MCF 10A (cell line): ENCODE data around the gene CMBL. TPM values are rescaled to one million over a fixed set of nuclear protein-coding genes. Genes with fewer than 3 reads are reported as not detected.
A peak's percentile ranks its signal among the peaks of the same experiment; 100 is the strongest.

Experiments
- BruUV-seq: library from RNA; stranded (reverse); fragments of 400-500 nt; replicated peaks from 2 replicates; lab custom pipeline; 2021; lab: Mats Ljungman, UMichigan
- CTCF ChIA-PET: fragments of 300-600 bp; sonication (Branson Sonifier 250); formaldehyde crosslinking; extraction: SDS; loops from one replicate; lab custom pipeline; 2021; ENCODE audit warnings: antibody characterized with exemption, inconsistent platforms; lab: Yijun Ruan, JAX
- POLR2A ChIA-PET: fragments of 300-600, 350-650 bp; sonication (Branson Sonifier 250); formaldehyde crosslinking; extraction: SDS; loops from one replicate; lab custom pipeline; 2020; ENCODE audit warnings: antibody characterized with exemption, inconsistent platforms; lab: Yijun Ruan, JAX
- DNase-seq: peaks from one replicate; pipeline ENCODE4 v3.0.0-alpha.2; 2018; ENCODE audit not compliant: unreplicated experiment
- H3K27ac Mint-ChIP-seq: one replicate; pipeline ENCODE4 v1.8.0; 2022; ENCODE audit warnings: mild to moderate bottlenecking, low read depth, mixed read lengths; ENCODE audit not compliant: unreplicated experiment
- H3K27me3 Mint-ChIP-seq: one replicate; pipeline ENCODE4 v1.8.0; 2022; ENCODE audit warnings: mixed read lengths; ENCODE audit not compliant: insufficient read depth, unreplicated experiment
- H3K36me3 Mint-ChIP-seq: one replicate; pipeline ENCODE4 v1.8.0; 2022; ENCODE audit warnings: mild to moderate bottlenecking, moderate library complexity, mixed read lengths; ENCODE audit not compliant: insufficient read depth, unreplicated experiment
- H3K4me1 Mint-ChIP-seq: one replicate; pipeline ENCODE4 v1.8.0; 2022; ENCODE audit warnings: mixed read lengths; ENCODE audit not compliant: insufficient read depth, unreplicated experiment
- H3K4me3 Mint-ChIP-seq: one replicate; pipeline ENCODE4 v1.8.0; 2022; ENCODE audit warnings: mild to moderate bottlenecking, moderate library complexity, mixed read lengths; ENCODE audit not compliant: unreplicated experiment
- H3K9me3 Mint-ChIP-seq: one replicate; pipeline ENCODE4 v1.8.0; 2022; ENCODE audit warnings: mixed read lengths; ENCODE audit not compliant: unreplicated experiment
- CTCF ChIP-seq: fragments of 200-600 bp; IDR thresholded peaks from one replicate; pipeline ENCODE4 v1.8.0; 2022; ENCODE audit warnings: antibody characterized with exemption, mild to moderate bottlenecking; ENCODE audit not compliant: unreplicated experiment
- intact Hi-C: fragments of 100-400 bp; cut with micrococcal nuclease; formaldehyde crosslinking; loops from 2 replicates; pipeline ENCODE4 v1.14.1; 2022
- total RNA-seq: library from RNA; stranded (reverse); gene quantifications from 2 replicates; pipeline ENCODE4 v1.2.3, GENCODE V29; 2022

Gene CMBL
- total RNA-seq, 1 experiment from 2014 or later: 24.9 TPM

GRCh38 chr5:10268100-10268499, 39.6 kb downstream of the CMBL start:
- TF ChIP-seq CTCF: no peak
- no peak for DNase-seq
- Mint-ChIP-seq H3K9me3 (no peaks in the 10 kb centered on the region), H3K27me3 (no peaks in the 10 kb centered on the region), H3K4me1 (peaks cover 20% of the 10 kb centered on the region), H3K36me3 (peaks cover 43% of the 10 kb centered on the region), H3K4me3 (no peak overlapping the region), H3K27ac (no peak overlapping the region)
- intact Hi-C loops: no loop called here
- ChIA-PET POLR2A (interaction anchor here (1.0 to 1.7 kb wide), 3 partner anchors 17 to 89 kb away, joined by 3 to 5 read pairs (median 4); no protein-coding TSS in a partner anchor), CTCF (no interaction called here)
- no TSS peak for BruUV-seq

- ChIA-PET CTCF (interaction anchor here (0.7 kb wide), 1 partner anchor 1733 kb away, joined by 3 read pairs; no protein-coding TSS in a partner anchor), POLR2A (interaction anchor here (0.6 to 1.9 kb wide), 5 partner anchors 16 to 159 kb away, joined by 3 to 6 read pairs (median 3); no protein-coding TSS in a partner anchor)
- Mint-ChIP-seq H3K36me3 (peaks cover 55% of the 10 kb centered on the region), H3K4me1 (peaks cover 20% of the 10 kb centered on the region), H3K27ac (peak overlapping the region; percentile 87), H3K27me3 (no peaks in the 10 kb centered on the region), H3K9me3 (no peaks in the 10 kb centered on the region), H3K4me3 (no peak overlapping the region)
- no TSS peak for BruUV-seq
- DNase-seq: no peak
- TF ChIP-seq CTCF: no peak
- intact Hi-C loops: loop anchor here (1.0 kb wide), 1 partner anchor 18 kb away; the partner anchor contains the start of gene ATPSCKMT
Observed at GRCh38 chr5:10266839-10267238, 40.9 kb downstream of the CMBL start.

- TF ChIP-seq CTCF: no peak
- no peak for DNase-seq
- H3K36me3 Mint-ChIP-seq: peaks cover 60% of the 10 kb centered on the region
- BruUV-seq: no TSS peak
- H3K9me3 Mint-ChIP-seq: no peaks in the 10 kb centered on the region
- no peaks in the 10 kb centered on the region for H3K27me3 Mint-ChIP-seq
- H3K27ac Mint-ChIP-seq: peak overlapping the region; percentile 87
- no peak overlapping the region for H3K4me3 Mint-ChIP-seq
- POLR2A ChIA-PET: interaction anchor here (0.6 to 4.7 kb wide), 5 partner anchors 12 to 160 kb away, joined by 3 to 18 read pairs (median 6); partner anchors contain the start of gene MARCHF6
- H3K4me1 Mint-ChIP-seq: peaks cover 20% of the 10 kb centered on the region
- intact Hi-C loops: no loop called here
- CTCF ChIA-PET: interaction anchor here (0.6 to 1.6 kb wide), 2 partner anchors 10 to 39 kb away, joined by 3 to 4 read pairs; no protein-coding TSS in a partner anchor
Observed at GRCh38 chr5:10266137-10266536, 41.6 kb downstream of the CMBL start.

- Mint-ChIP-seq H3K9me3 (no peaks in the 10 kb centered on the region), H3K36me3 (peaks cover 67% of the 10 kb centered on the region), H3K4me1 (peaks cover 20% of the 10 kb centered on the region), H3K4me3 (no peak overlapping the region), H3K27me3 (no peaks in the 10 kb centered on the region), H3K27ac (no peak overlapping the region)
- POLR2A ChIA-PET: interaction anchor here (0.7 to 4.7 kb wide), 7 partner anchors 11 to 161 kb away, joined by 3 to 19 read pairs (median 12); partner anchors contain the start of genes ATPSCKMT, CCT5 and MARCHF6
- CTCF ChIA-PET: interaction anchor here (0.6 to 1.6 kb wide), 5 partner anchors 9 to 159 kb away, joined by 3 to 4 read pairs (median 3); no protein-coding TSS in a partner anchor
- no peak for DNase-seq
- intact Hi-C loops: no loop called here
- no peak for TF ChIP-seq CTCF
- BruUV-seq: no TSS peak
Observed at GRCh38 chr5:10265245-10266109, 42.2 kb downstream of the CMBL start.
